Glomerular endothelial cell (primary cell): ENCODE results near the gene MCUR1. TPM values are rescaled to one million over a fixed set of nuclear protein-coding genes. Genes with fewer than 3 reads are reported as not detected.
A peak's percentile ranks its signal among the peaks of the same experiment; 100 is the strongest.
"Not testable (repeated sequence)": the region's sequence is repeated elsewhere in the genome, so short reads cannot be mapped to it uniquely, and the experiment has no call there.

Experiments used
- DNase-seq: peaks from one replicate; pipeline ENCODE4 v3.0.0-alpha.2; 2011; ENCODE audit warnings: low read depth, low spot score; ENCODE audit errors: extremely low read depth
- total RNA-seq: library from RNA; depleted of rRNA; stranded (reverse); fragments of >200 nt; gene quantifications from 2 replicates; pipeline ENCODE4 v1.2.3, GENCODE V29; 2015

Gene MCUR1
- total RNA-seq, 1 donor from 2014 or later = 13.8 TPM

GRCh38 chr6:13829419-13829818 is 15.1 kb upstream of the MCUR1 start:
- not testable (repeated sequence) for DNase-seq

GRCh38 chr6:13828656-13829301 is 14.4 kb upstream of the MCUR1 start:
- not testable (repeated sequence) for DNase-seq

GRCh38 chr6:13827032-13827431 is 12.7 kb upstream of the MCUR1 start:
- DNase-seq = no peak

- no peak for DNase-seq
Measured at GRCh38 chr6:13825871-13826270, 11.5 kb upstream of the MCUR1 start.

GRCh38 chr6:13818341-13818740 is 4.0 kb upstream of the MCUR1 start:
- no peak for DNase-seq

- DNase-seq = no peak
Measured at GRCh38 chr6:13814938-13815575, 700 bp upstream of the MCUR1 start.

- DNase-seq = no peak
Measured at GRCh38 chr6:13813621-13814175, 659 bp downstream of the MCUR1 start.

GRCh38 chr6:13813026-13813425 is 1.3 kb downstream of the MCUR1 start:
- DNase-seq = no peak

- no peak for DNase-seq
Measured at GRCh38 chr6:13812359-13812642, 2.1 kb downstream of the MCUR1 start.

GRCh38 chr6:13811627-13812358 is 2.6 kb downstream of the MCUR1 start:
- DNase-seq = no peak

- no peak for DNase-seq
Measured at GRCh38 chr6:13810688-13811446, 3.5 kb downstream of the MCUR1 start.

GRCh38 chr6:13808801-13809200 is 5.6 kb downstream of the MCUR1 start:
- no peak for DNase-seq

- no peak for DNase-seq
Measured at GRCh38 chr6:13807696-13808095, 6.7 kb downstream of the MCUR1 start.

GRCh38 chr6:13803581-13803980 is 10.8 kb downstream of the MCUR1 start:
- no peak for DNase-seq

- DNase-seq = no peak
Measured at GRCh38 chr6:13800615-13801014, 13.7 kb downstream of the MCUR1 start.

GRCh38 chr6:13796781-13797180 is 17.6 kb downstream of the MCUR1 start:
- no peak for DNase-seq

- peak; percentile 45 for DNase-seq
Measured at GRCh38 chr6:13795041-13795750, 19.2 kb downstream of the MCUR1 start.

GRCh38 chr6:13794184-13794583 is 20.2 kb downstream of the MCUR1 start:
- DNase-seq = no peak

GRCh38 chr6:13789746-13790145 is 24.6 kb downstream of the MCUR1 start:
- DNase-seq = no peak

- no peak for DNase-seq
Measured at GRCh38 chr6:13788820-13789219, 25.5 kb downstream of the MCUR1 start.

GRCh38 chr6:13787137-13787536 is 27.2 kb downstream of the MCUR1 start:
- DNase-seq = no peak
